ENCODE measurements around the gene LCE1A.
A peak's percentile ranks its signal among the peaks of the same experiment; 100 is the strongest.

DNA sequence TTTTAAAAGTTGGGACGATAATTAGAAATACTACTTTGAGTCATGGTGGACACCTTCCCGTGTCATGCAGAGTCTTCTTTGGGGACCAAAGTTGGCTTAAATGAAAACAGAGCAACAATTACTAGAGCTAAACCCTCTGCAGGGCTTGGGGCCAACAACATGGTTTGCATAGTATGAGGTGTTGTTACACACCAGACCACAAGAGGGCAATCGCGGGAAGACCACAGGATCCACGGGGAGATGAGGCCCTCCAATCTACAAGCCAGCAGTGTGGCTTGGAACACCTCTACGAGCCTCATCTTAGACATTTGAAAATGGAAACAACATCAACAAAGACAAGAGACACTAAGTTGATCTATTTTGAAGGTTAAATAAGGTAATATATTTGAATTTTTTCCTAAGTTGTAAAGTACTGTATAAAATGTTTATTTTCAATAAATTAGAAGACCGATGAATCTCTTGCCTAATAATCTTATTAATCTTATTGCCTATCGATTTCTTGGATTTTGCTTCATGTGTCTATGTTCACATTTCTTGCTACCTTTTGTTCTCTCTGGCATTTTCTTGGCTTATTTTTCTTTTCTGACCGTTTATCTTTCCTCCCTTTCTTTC, 42.6 kb downstream of the LCE1A start:
- TF ChIP-seq POLR2A (IDR thresholded peaks at IDR 0.05; ENCODE audit: control extremely low read depth in 1 of 2, low read depth in 2 of 2, low read length in 2 of 2) = no peak
- TF ChIP-seq, protein P1, sequence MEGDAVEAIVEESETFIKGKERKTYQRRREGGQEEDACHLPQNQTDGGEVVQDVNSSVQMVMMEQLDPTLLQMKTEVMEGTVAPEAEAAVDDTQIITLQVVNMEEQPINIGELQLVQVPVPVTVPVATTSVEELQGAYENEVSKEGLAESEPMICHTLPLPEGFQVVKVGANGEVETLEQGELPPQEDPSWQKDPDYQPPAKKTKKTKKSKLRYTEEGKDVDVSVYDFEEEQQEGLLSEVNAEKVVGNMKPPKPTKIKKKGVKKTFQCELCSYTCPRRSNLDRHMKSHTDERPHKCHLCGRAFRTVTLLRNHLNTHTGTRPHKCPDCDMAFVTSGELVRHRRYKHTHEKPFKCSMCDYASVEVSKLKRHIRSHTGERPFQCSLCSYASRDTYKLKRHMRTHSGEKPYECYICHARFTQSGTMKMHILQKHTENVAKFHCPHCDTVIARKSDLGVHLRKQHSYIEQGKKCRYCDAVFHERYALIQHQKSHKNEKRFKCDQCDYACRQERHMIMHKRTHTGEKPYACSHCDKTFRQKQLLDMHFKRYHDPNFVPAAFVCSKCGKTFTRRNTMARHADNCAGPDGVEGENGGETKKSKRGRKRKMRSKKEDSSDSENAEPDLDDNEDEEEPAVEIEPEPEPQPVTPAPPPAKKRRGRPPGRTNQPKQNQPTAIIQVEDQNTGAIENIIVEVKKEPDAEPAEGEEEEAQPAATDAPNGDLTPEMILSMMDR (IDR thresholded peaks at IDR 0.05; ENCODE audit: control extremely low read depth in 1 of 3, insufficient read depth in 1 of 3, low read depth in 1 of 3, low read length in 3 of 3) = peak; percentile 78 to 86 (median 81)
- TF ChIP-seq, protein P2, sequence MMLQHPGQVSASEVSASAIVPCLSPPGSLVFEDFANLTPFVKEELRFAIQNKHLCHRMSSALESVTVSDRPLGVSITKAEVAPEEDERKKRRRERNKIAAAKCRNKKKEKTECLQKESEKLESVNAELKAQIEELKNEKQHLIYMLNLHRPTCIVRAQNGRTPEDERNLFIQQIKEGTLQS (IDR thresholded peaks at IDR 0.05; ENCODE audit: insufficient read depth, low read depth, low read length) = no peak
- no peak for TF ChIP-seq TAF1 (IDR thresholded peaks at IDR 0.05; ENCODE audit: low read depth, low read length)
- no peak for TF ChIP-seq GTF2F1 (IDR thresholded peaks at IDR 0.05; ENCODE audit: borderline replicate concordance, low read depth, low read length)
- no peak for TF ChIP-seq EZH2 (IDR thresholded peaks at IDR 0.05; ENCODE audit: low read depth, low read length, severe bottlenecking)
- no peak for TF ChIP-seq JUND (IDR thresholded peaks at IDR 0.05; ENCODE audit: low read length)
- TF ChIP-seq BCL11A (IDR thresholded peaks at IDR 0.05; ENCODE audit: low read depth in 2 of 2, low read length in 2 of 2) = no peak
- TF ChIP-seq CHD1 (IDR thresholded peaks at IDR 0.05; ENCODE audit: low read depth, low read length) = no peak
- TF ChIP-seq RNF2 (IDR thresholded peaks at IDR 0.05; ENCODE audit: borderline replicate concordance, low read depth, low read length, missing control alignments, poor library complexity, severe bottlenecking) = no peak
- no peak for TF ChIP-seq EP300 (IDR thresholded peaks at IDR 0.05; ENCODE audit: borderline replicate concordance in 1 of 2, low read depth in 2 of 2, low read length in 2 of 2)
